K562 (cell line): ENCODE data around the gene PCDHGB2. TPM values are rescaled to one million over a fixed set of nuclear protein-coding genes. Genes with fewer than 3 reads are reported as not detected.

Source experiments
- FOXP1 ChIP-seq: sonication (generic); formaldehyde crosslinking; IDR thresholded peaks from 2 replicates; pipeline ENCODE4 v1.8.0; 2022; ENCODE audit warnings: mild to moderate bottlenecking, missing genetic modification reagents
- HDAC1 ChIP-seq, 2 experiments: fragments of 450-650 bp; IDR thresholded peaks; 2 replicates each; pipeline ENCODE4 v1.6.1; 2016 to 2017; ENCODE audit warnings: inconsistent platforms in 1 of 2, mild to moderate bottlenecking in 1 of 2, moderate library complexity in 1 of 2
- PCBP1 ChIP-seq: fragments of 200-400 bp; formaldehyde crosslinking; IDR thresholded peaks from 2 replicates; pipeline ENCODE4 v1.6.1; 2018; ENCODE audit warnings: mild to moderate bottlenecking, low read depth, low read length; ENCODE audit not compliant: poor library complexity, severe bottlenecking
- ZEB2 ChIP-seq: fragments of 450-650 bp; IDR thresholded peaks from 2 replicates; pipeline ENCODE4 v1.6.1; 2016
- ZNF239 ChIP-seq: fragments of 250-450 bp; sonication (Bioruptor Pico); IDR thresholded peaks from 2 replicates; pipeline ENCODE4 v1.4.0; 2020; ENCODE audit warnings: mild to moderate bottlenecking
- polyA plus RNA-seq, 8 experiments: library from polyadenylated mRNA; depleted of rRNA in 4 of 8; stranded (reverse) in 5 of 8; unstranded in 3 of 8; fragments of >200 nt; fragmentation: Nextera tagmentation in 2 of 8; fragmentation: Illumina TruSeq in 1 of 8; extraction: Ambion mirVana in 2 of 8; extraction: Trizol in 1 of 8; gene quantifications; 2 replicates each; pipeline versions ENCODE4 v1.2.1 to v1.2.3, GENCODE V29; 2011 to 2014; ENCODE audit warnings: inconsistent platforms in 1 of 8, missing spikeins in 1 of 8
- total RNA-seq, 7 experiments: library from RNA; depleted of rRNA in 6 of 7; stranded (reverse); fragments of >200 nt in 6 of 7; fragmentation: Illumina TruSeq in 2 of 7; extraction: Trizol in 2 of 7; gene quantifications; 2 replicates each; pipeline versions ENCODE4 v1.2.1 to v1.2.3, GENCODE V29; 2011 to 2021; ENCODE audit warnings: low replicate concordance in 1 of 7
- TF ChIP-seq, protein P1 (sequence below): sonication (generic); formaldehyde crosslinking; IDR thresholded peaks from 2 replicates; pipeline ENCODE4 v1.8.1; 2023; ENCODE audit warnings: mild to moderate bottlenecking, missing genetic modification reagents
- TF ChIP-seq, protein P2 (sequence below): fragments of 250-450 bp; sonication (Bioruptor Pico); IDR thresholded peaks from 2 replicates; pipeline ENCODE4 v1.8.0; 2022; ENCODE audit warnings: inconsistent platforms
- TF ChIP-seq, protein P3 (sequence below), 3 experiments: fragments of 200-800 bp in 1 of 3; sonication (Bioruptor generic) in 1 of 3; sonication (generic) in 1 of 3; formaldehyde crosslinking in 1 of 3; IDR thresholded peaks; 2 replicates each; pipeline versions ENCODE4 v1.6.1 to v1.8.0; 2016 to 2022; ENCODE audit warnings: mild to moderate bottlenecking in 2 of 3, missing compliant biosample characterization in 2 of 3, missing genetic modification characterization in 2 of 3, missing genetic modification reagents in 1 of 3
- TF ChIP-seq, protein P4 (sequence below): fragments of 150-350 bp; conservative IDR thresholded peaks from 2 replicates; pipeline ENCODE4 v1.6.1; 2014; ENCODE audit warnings: low read length

Gene PCDHGB2
- total and polyA plus RNA-seq, 9 of the 15 experiments (the other 6 are each of a cell fraction or from before 2014, with no cell fraction given): 0.06 to 0.54 (median 0.29) TPM; not detected in 1

DNA sequence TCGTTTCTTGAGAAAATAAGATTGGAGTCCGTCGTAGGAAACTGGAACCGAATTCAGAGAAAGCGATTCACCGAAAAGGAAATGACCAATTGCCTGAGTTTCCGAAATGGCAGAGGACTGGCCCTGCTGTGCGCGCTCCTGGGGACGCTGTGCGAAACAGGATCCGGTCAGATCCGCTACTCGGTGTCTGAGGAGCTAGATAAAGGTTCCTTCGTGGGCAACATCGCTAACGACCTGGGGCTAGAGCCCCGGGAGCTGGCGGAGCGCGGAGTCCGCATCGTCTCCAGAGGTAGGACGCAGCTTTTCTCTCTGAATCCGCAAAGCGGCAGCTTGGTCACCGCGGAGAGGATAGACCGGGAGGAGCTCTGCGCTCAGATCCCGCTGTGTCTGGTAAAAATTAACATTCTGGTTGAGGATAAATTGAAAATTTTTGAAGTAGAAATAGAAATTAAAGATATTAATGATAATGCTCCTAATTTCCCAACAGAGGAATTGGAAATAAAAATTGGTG is 15.8 kb upstream of the PCDHGB2 start (continued):
- TF ChIP-seq, protein P1, sequence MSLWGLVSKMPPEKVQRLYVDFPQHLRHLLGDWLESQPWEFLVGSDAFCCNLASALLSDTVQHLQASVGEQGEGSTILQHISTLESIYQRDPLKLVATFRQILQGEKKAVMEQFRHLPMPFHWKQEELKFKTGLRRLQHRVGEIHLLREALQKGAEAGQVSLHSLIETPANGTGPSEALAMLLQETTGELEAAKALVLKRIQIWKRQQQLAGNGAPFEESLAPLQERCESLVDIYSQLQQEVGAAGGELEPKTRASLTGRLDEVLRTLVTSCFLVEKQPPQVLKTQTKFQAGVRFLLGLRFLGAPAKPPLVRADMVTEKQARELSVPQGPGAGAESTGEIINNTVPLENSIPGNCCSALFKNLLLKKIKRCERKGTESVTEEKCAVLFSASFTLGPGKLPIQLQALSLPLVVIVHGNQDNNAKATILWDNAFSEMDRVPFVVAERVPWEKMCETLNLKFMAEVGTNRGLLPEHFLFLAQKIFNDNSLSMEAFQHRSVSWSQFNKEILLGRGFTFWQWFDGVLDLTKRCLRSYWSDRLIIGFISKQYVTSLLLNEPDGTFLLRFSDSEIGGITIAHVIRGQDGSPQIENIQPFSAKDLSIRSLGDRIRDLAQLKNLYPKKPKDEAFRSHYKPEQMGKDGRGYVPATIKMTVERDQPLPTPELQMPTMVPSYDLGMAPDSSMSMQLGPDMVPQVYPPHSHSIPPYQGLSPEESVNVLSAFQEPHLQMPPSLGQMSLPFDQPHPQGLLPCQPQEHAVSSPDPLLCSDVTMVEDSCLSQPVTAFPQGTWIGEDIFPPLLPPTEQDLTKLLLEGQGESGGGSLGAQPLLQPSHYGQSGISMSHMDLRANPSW (CRISPR knock-in tag): 0 out of 2 replicates have a peak, but pooled peaks have one; percentile 48
- TF ChIP-seq FOXP1 (CRISPR knock-in tag) (no peak), PCBP1 (no peak), HDAC1 (IDR thresholded peaks at IDR 0.05) (no peak), ZNF239 (CRISPR knock-in tag) (no peak), ZEB2 (no peak)
- TF ChIP-seq, protein P2, sequence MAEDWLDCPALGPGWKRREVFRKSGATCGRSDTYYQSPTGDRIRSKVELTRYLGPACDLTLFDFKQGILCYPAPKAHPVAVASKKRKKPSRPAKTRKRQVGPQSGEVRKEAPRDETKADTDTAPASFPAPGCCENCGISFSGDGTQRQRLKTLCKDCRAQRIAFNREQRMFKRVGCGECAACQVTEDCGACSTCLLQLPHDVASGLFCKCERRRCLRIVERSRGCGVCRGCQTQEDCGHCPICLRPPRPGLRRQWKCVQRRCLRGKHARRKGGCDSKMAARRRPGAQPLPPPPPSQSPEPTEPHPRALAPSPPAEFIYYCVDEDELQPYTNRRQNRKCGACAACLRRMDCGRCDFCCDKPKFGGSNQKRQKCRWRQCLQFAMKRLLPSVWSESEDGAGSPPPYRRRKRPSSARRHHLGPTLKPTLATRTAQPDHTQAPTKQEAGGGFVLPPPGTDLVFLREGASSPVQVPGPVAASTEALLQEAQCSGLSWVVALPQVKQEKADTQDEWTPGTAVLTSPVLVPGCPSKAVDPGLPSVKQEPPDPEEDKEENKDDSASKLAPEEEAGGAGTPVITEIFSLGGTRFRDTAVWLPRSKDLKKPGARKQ (CRISPR knock-in tag): peak; percentile 88; the same call in 1 of the 2 replicates
- TF ChIP-seq, protein P3, sequence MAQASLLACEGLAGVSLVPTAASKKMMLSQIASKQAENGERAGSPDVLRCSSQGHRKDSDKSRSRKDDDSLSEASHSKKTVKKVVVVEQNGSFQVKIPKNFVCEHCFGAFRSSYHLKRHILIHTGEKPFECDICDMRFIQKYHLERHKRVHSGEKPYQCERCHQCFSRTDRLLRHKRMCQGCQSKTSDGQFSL (CRISPR knock-in tag; IDR thresholded peaks at IDR 0.05): no peak
- TF ChIP-seq, protein P3 (tag; IDR thresholded peaks at IDR 0.05): no peak
- TF ChIP-seq, protein P4, sequence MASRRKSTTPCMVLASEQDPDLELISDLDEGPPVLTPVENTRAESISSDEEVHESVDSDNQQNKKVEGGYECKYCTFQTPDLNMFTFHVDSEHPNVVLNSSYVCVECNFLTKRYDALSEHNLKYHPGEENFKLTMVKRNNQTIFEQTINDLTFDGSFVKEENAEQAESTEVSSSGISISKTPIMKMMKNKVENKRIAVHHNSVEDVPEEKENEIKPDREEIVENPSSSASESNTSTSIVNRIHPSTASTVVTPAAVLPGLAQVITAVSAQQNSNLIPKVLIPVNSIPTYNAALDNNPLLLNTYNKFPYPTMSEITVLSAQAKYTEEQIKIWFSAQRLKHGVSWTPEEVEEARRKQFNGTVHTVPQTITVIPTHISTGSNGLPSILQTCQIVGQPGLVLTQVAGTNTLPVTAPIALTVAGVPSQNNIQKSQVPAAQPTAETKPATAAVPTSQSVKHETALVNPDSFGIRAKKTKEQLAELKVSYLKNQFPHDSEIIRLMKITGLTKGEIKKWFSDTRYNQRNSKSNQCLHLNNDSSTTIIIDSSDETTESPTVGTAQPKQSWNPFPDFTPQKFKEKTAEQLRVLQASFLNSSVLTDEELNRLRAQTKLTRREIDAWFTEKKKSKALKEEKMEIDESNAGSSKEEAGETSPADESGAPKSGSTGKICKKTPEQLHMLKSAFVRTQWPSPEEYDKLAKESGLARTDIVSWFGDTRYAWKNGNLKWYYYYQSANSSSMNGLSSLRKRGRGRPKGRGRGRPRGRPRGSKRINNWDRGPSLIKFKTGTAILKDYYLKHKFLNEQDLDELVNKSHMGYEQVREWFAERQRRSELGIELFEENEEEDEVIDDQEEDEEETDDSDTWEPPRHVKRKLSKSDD: no peak
